Right hindlimb (tissue), 1 donor: Measurements from ENCODE around the gene TDRD10.

Experiments used
- DNase-seq: peaks from one replicate; pipeline ENCODE4 v3.0.0-alpha.2; 2018

TDRD10 gene

DNA sequence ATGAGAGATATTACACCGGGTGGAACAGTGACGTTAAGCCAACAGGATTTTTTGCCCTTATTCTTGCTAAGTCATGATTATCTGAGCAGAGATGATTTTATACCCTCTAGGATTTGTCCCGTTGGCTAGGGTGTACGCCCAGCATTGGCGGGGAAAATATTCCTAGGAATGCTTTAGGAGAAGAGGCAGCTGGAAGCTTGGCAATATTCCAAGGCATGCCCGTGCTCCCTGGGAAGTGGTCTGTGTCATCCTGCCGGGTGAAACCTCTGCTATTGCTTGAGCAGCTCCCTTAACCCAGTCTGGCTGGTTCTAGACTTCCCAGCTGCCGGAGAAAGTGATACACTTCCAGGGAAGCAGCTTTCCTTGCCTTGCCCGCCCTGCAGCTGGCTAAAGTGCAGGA is 81.8 kb downstream of the TDRD10 start:
- peak; percentile 59 for DNase-seq

DNA sequence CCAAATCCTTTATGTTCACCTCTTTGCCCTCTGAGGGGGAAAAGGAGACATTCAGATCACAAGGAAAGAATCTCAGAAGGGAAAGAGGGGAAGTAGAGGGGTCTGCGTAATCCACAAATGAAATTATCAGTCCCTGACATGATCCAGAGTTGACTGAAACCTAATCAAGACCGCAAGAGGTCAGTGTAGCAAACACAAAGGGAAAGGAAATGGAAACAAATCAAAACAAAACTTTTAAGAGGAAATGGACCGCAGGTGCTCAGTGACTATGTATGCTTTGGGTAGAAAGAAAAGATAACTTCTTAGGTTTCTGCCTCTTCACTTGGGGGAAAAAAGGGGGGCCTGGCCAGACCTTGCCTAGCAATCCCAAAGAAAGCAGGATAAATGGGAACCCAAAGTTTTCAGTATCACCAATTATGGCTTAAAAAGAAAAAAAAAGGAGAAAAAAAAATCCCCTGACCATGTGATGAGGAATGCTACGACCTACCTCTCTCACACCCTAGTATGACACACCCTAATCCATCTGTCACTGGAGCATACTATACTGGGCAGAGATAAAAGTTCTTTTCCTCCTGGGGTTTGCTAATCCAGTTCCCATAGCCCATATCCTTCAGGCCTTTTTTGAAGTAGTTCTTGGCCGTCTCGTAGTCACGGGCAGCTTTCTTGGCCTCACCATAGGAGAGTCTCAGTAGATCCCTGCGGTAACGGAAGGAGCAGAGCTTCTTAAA is 82.4 kb downstream of the TDRD10 start:
- no peak for DNase-seq

DNA sequence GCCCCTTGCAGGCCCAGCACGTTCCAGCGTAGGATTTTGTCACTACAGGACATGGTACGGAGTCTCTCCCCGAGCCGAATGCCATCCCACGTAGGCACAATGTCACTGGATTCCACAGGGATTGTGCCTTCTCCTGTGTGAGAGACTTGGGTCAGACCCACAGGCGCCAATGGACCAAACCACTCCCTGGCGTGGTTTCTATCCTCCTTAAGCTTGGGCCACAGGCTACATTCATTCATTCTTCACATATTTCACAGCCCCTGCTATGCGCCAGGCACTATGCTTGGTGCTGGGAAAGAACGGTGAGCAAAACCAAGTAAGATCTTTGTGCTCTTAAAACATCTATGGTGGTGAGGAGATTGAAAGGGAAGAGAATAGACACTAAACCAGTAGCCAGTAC is 84.2 kb downstream of the TDRD10 start:
- DNase-seq, result no peak

DNA sequence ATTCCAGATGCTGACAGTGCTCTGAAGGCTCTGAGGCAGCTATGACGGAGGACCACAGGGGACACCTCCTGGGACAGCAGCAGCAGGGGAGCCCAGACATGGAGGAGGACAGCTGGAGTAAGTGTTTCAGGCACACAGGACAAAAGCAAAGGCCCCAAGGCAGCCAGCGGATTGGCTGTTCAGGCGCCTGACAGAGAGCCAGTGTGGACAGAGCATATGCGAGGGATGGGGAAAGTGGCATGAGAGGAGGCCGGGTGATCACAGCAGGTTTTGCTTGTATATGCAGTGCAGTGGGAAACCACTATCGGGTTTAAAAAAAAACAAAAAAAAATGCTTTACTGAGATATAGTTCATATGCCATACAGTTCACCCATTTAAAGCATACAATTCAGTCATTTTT is 84.6 kb downstream of the TDRD10 start:
- DNase-seq, result no peak

DNA sequence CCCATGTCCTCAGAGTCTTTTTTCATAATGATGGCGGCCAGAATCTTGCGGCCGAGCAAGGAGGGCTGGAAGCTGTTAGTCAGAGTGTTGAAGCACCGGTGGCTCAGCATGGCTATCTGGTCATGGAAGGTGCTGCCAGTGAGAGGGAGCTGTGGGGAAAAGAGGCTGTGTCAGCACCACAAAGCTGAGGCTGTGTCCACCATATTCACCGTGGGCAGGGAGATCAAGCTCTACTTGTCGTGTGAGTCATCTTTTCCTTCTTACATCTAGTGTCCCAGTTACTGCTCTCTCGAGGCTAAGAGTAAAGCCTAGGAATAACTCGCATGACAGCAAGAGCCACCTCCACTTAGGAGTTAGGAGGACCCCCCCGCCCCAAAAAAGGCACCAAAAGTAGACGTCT is 87.8 kb downstream of the TDRD10 start:
- no peak for DNase-seq

DNA sequence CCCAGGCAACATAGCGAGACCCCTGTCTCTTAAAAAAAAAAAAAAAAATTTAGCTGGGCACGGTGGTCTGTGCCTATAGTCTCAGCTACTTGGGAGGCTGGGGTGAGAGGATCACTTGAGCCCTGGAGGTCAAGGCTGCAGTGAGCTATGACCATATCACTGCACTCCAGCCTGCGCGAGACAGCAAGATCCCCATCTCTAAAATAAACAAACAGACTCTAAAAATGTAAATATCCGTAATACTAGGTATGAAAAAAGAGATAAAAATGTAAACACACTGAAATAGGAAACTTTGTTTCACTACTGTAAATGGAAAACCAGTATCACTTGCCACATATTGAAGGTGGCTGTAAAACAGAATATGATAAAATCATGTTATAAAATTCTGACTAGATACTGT is 88.7 kb downstream of the TDRD10 start:
- DNase-seq, result no peak

DNA sequence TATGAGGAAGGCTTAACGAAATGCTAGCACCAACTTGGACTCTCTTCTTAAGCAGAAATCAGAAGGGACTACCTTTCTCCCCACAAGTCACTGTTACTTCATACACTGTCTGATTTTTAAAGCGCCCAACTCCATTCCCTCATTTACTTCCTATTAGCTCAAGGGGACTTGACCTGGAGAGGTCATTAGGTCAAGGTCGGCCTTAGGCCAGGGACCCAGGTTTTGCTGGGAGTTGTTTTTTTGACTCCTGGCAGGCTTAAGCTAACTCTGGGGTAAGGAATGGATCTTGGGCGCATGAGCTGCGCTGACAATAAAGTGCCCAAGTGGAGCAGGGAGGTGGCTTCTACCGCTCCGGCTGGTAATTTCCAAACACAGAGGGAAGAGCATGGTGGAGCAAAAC is 89.2 kb downstream of the TDRD10 start:
- DNase-seq, result no peak

DNA sequence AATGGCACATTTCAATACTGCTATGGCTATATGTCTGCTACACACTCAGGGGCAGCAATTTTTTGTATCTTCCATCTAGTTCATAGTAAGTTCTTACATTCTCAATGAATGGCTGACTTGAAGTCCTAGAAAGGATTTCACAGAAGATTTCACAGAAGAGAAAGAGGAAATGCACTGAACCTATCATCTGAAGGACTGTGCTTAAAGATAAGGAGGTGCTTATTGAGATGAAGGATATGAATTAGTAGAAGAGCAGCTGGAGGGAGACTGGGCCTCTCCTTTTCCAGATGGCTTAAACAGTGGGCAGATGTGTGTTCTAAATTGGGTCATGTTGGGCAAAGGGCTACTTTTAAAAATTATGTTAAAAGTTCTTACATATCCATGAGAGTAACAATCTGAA is 91.4 kb downstream of the TDRD10 start:
- DNase-seq, result no peak

DNA sequence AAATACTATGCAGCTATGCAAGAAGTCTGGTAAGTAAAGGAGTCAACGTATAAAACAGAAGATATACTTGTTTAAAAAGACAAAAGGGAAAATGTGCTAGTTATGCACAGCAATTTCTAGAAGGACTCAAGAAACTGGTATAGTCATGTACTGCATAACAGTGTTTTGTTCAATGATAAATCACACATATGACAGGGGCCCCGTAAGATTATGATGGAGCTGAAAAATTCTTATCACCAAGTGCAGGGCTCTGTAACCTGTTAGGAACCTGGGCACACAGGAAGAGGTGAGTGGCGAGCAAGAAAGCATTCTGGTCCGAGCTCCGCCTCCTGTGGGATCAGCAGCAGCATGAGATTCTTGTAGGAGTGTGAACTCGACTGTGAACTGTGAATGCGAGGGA is 92.8 kb downstream of the TDRD10 start:
- DNase-seq, result no peak

DNA sequence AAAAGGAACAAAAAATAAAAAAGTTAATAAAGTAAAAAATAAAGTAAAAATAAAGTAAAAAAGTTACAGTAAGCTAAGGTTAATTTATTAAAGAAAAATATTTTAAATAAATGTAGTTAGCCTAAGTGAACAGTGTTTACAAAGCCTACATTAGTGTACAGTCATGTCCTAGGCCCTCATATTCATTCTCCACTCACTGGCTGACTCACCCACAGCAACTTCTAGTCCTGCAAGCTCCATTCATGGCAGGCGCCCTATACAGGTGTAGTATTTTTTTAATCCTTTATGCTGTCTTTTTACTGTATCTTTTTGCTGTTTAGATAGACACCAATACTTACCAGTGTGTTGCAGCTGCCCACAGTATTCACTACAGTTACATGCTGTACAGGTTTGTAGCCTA is 93.6 kb downstream of the TDRD10 start:
- DNase-seq, result no peak
